Caki2 (cell line): Measurements from ENCODE around the gene GGA1. TPM values are rescaled to one million over a fixed set of nuclear protein-coding genes. Genes with fewer than 3 reads are reported as not detected.

ENCODE experiments used
- DNase-seq: peaks from one replicate; pipeline ENCODE4 v3.0.0-alpha.2; 2015; ENCODE audit warnings: low read depth
- in situ Hi-C: cut with HindIII; loops from 2 replicates; pipeline ENCODE4 v1.10.0; 2016; ENCODE audit warnings: low sequenced_read_pairs, low pct_unique_long_range_greater_than_20kb, mixed read lengths
- total RNA-seq: library from RNA; depleted of rRNA; stranded (reverse); fragments of >200 nt; shearing (Covaris generic); gene quantifications from 2 replicates; pipeline ENCODE4 v1.2.3, GENCODE V29; 2014; ENCODE audit warnings: low replicate concordance; rRNA removed

The GGA1 gene
- total RNA-seq, result 43.4 and 52.0 TPM in 2 replicates

GRCh38 chr22:37608477-37609239, at the start of gene GGA1:
TSS of gene GGA1 (plus strand) at chr22:37608834. CDS start at chr22:37608861, 27 bp downstream.
- in situ Hi-C loops, result no loop called here

GRCh38 chr22:37559521-37559900, 49.1 kb upstream of the GGA1 start:
- DNase-seq, result no peak
- in situ Hi-C loops, result no loop called here

More at GRCh38 chr22:37608477-37609239, at the start of gene GGA1:
- DNase-seq, result peak; percentile 99

- in situ Hi-C loops, result no loop called here
- DNase-seq, result peak; percentile 58
Measured at GRCh38 chr22:37559901-37560607, 48.6 kb upstream of the GGA1 start, which contains the start of gene CDC42EP1. TSS of gene CDC42EP1 (plus strand) at chr22:37560480. CDS start at chr22:37566350, 5,870 bp downstream.

GRCh38 chr22:37560608-37561211, 47.9 kb upstream of the GGA1 start:
- DNase-seq, result no peak
- in situ Hi-C loops, result no loop called here

GRCh38 chr22:37561212-37562048, 47.2 kb upstream of the GGA1 start:
- in situ Hi-C loops, result no loop called here
- DNase-seq, result peak; percentile 78

GRCh38 chr22:37562049-37562875, 46.4 kb upstream of the GGA1 start:
- no peak for DNase-seq
- in situ Hi-C loops, result no loop called here

- in situ Hi-C loops, result no loop called here
- peak; percentile 98 for DNase-seq
Measured at GRCh38 chr22:37563153-37564081, 45.2 kb upstream of the GGA1 start.

- DNase-seq, result no peak
- in situ Hi-C loops, result no loop called here
Measured at GRCh38 chr22:37564111-37564711, 44.4 kb upstream of the GGA1 start.

GRCh38 chr22:37565830-37566229, 42.8 kb upstream of the GGA1 start:
- in situ Hi-C loops, result no loop called here
- DNase-seq, result no peak

- in situ Hi-C loops, result no loop called here
- no peak for DNase-seq
Measured at GRCh38 chr22:37566329-37566837, 42.3 kb upstream of the GGA1 start.

GRCh38 chr22:37566903-37567798, 41.5 kb upstream of the GGA1 start:
- peak; percentile 66 for DNase-seq
- in situ Hi-C loops, result no loop called here

GRCh38 chr22:37568012-37568411, 40.6 kb upstream of the GGA1 start:
- DNase-seq, result no peak
- in situ Hi-C loops, result no loop called here

- no peak for DNase-seq
- in situ Hi-C loops, result no loop called here
Measured at GRCh38 chr22:37568448-37569008, 40.1 kb upstream of the GGA1 start.

- in situ Hi-C loops, result no loop called here
- DNase-seq, result no peak
Measured at GRCh38 chr22:37569009-37569920, 39.4 kb upstream of the GGA1 start.
